HEK293 (cell line): Measurements from ENCODE around the gene ARHGAP21.

Source experiments
- CTCF ChIA-PET: fragments of 350-600 bp; formaldehyde crosslinking; extraction: SDS; loops from one replicate; lab custom pipeline; 2021; ENCODE audit warnings: antibody characterized with exemption; lab: Yijun Ruan, JAX
- POLR2A ChIA-PET: fragments of 300-600 bp; formaldehyde crosslinking; extraction: SDS; loops from one replicate; lab custom pipeline; 2020; ENCODE audit warnings: antibody characterized with exemption, inconsistent platforms; lab: Yijun Ruan, JAX
- H3K27ac ChIP-seq: fragments of 200-500 bp; sonication (Bioruptor generic); 2 replicates; pipeline ENCODE4 v1.5.1; 2014; ENCODE audit warnings: low read depth, low read length, control low read depth, inconsistent platforms; ENCODE audit errors: extremely low read depth
- H3K36me3 ChIP-seq, 2 experiments: fragments of 200-500 bp in 1 of 2; sonication (Bioruptor generic) in 1 of 2; 1 replicate in 1 of 2; 2 replicates in 1 of 2; pipeline ENCODE4 v1.5.1; 2014 to 2017; ENCODE audit warnings: inconsistent platforms in 2 of 2, low read length in 2 of 2; ENCODE audit not compliant: control insufficient read depth in 2 of 2, insufficient read depth in 1 of 2
- H3K4me1 ChIP-seq: fragments of 200-500 bp; sonication (Bioruptor generic); 2 replicates; pipeline ENCODE4 v1.5.1; 2014; ENCODE audit warnings: mild to moderate bottlenecking, low read length, inconsistent platforms; ENCODE audit not compliant: control insufficient read depth, insufficient read depth
- H3K4me3 ChIP-seq: 2 replicates; pipeline ENCODE4 v1.5.1; 2011; ENCODE audit warnings: low read depth, mild to moderate bottlenecking, control low read depth, low read length, moderate library complexity
- H3K9me3 ChIP-seq: fragments of 200-500 bp; sonication (Bioruptor generic); 2 replicates; pipeline ENCODE4 v1.5.1; 2014; ENCODE audit warnings: low read depth, low read length, inconsistent platforms; ENCODE audit not compliant: control insufficient read depth, insufficient read depth
- HIC1 ChIP-seq: fragments of 450-650 bp; formaldehyde crosslinking; IDR thresholded peaks from 2 replicates; pipeline ENCODE4 v1.5.1; 2016; ENCODE audit warnings: missing biosample characterization, missing genetic modification characterization
- PRDM10 ChIP-seq: fragments of 450-650 bp; formaldehyde crosslinking; IDR thresholded peaks from 2 replicates; pipeline ENCODE4 v1.5.1; 2016; ENCODE audit warnings: missing biosample characterization, missing genetic modification characterization
- PRDM4 ChIP-seq: fragments of 450-650 bp; formaldehyde crosslinking; IDR thresholded peaks from 2 replicates; pipeline ENCODE4 v1.5.1; 2017; ENCODE audit warnings: missing biosample characterization, missing genetic modification characterization
- PRDM6 ChIP-seq: fragments of 450-650 bp; formaldehyde crosslinking; IDR thresholded peaks from 2 replicates; pipeline ENCODE4 v1.5.1; 2017; ENCODE audit warnings: missing biosample characterization, missing genetic modification characterization
- TRIM28 ChIP-seq: IDR thresholded peaks from 2 replicates; pipeline ENCODE4 v1.6.1; 2011; ENCODE audit warnings: low read length, control low read depth, borderline replicate concordance
- ZBTB6 ChIP-seq: fragments of 450-650 bp; formaldehyde crosslinking; IDR thresholded peaks from 2 replicates; pipeline ENCODE4 v1.5.1; 2017; ENCODE audit warnings: missing biosample characterization, missing genetic modification characterization
- ZBTB7A ChIP-seq: fragments of 450-650 bp; formaldehyde crosslinking; IDR thresholded peaks from 2 replicates; pipeline ENCODE4 v1.5.1; 2016; ENCODE audit warnings: low read depth, missing biosample characterization, missing genetic modification characterization
- ZFP69B ChIP-seq: fragments of 450-650 bp; formaldehyde crosslinking; IDR thresholded peaks from 2 replicates; pipeline ENCODE4 v1.5.1; 2016; ENCODE audit warnings: missing biosample characterization, missing genetic modification characterization
- ZNF16 ChIP-seq: fragments of 450-650 bp; formaldehyde crosslinking; IDR thresholded peaks from 2 replicates; pipeline ENCODE4 v1.5.1; 2016; ENCODE audit warnings: low read depth, missing biosample characterization, missing genetic modification characterization
- ZNF350 ChIP-seq: fragments of 450-650 bp; formaldehyde crosslinking; IDR thresholded peaks from 2 replicates; pipeline ENCODE4 v1.5.0; 2017; ENCODE audit warnings: missing biosample characterization, mild to moderate bottlenecking, missing genetic modification characterization
- ZNF354C ChIP-seq: fragments of 450-650 bp; formaldehyde crosslinking; IDR thresholded peaks from 2 replicates; pipeline ENCODE4 v1.5.1; 2016; ENCODE audit warnings: missing biosample characterization, missing genetic modification characterization, low read depth, borderline replicate concordance
- ZNF433 ChIP-seq: fragments of 450-650 bp; formaldehyde crosslinking; IDR thresholded peaks from 2 replicates; pipeline ENCODE4 v1.5.1; 2016; ENCODE audit warnings: missing biosample characterization, missing genetic modification characterization, low read depth
- ZNF518A ChIP-seq: fragments of 450-650 bp; formaldehyde crosslinking; conservative IDR thresholded peaks from 2 replicates; pipeline ENCODE4 v1.5.1; 2016; ENCODE audit warnings: low read depth, missing biosample characterization, missing genetic modification characterization
- ZNF830 ChIP-seq: fragments of 450-650 bp; IDR thresholded peaks from 2 replicates; pipeline ENCODE4 v1.5.0; 2018; ENCODE audit warnings: missing biosample characterization, missing genetic modification characterization, low read depth, mild to moderate bottlenecking, moderate library complexity

The ARHGAP21 gene

GRCh38 chr10:24650669-24651391 is 72.9 kb downstream of the ARHGAP21 start (continued):
- TF ChIP-seq HIC1 (tag by site-specific recombination), result no peak
- no peak for TF ChIP-seq ZNF518A
- TF ChIP-seq PRDM4 (tag by site-specific recombination), result no peak
- TF ChIP-seq TRIM28, result no peak
- no peak for TF ChIP-seq ZNF354C
- no peak for TF ChIP-seq ZBTB6
- TF ChIP-seq ZFP69B (tag by site-specific recombination), result no peak
- no peak for TF ChIP-seq ZNF16 (tag by site-specific recombination)

- no peak overlapping the region for H3K4me3 ChIP-seq
- H3K27ac ChIP-seq, result no peak overlapping the region
- H3K36me3 ChIP-seq, result no peaks in the 10 kb centered on the region
- CTCF ChIA-PET, result interaction anchor here (2.1 to 2.2 kb wide), 2 partner anchors 28 to 436 kb away, joined by 7 to 9 read pairs; no protein-coding TSS in a partner anchor
- POLR2A ChIA-PET, result no interaction called here
- TF ChIP-seq PRDM10 (tag by site-specific recombination), result no peak
- TF ChIP-seq ZNF350 (tag by site-specific recombination), result no peak
- TF ChIP-seq ZNF433 (tag by site-specific recombination), result no peak
- no peak for TF ChIP-seq ZBTB7A (tag by site-specific recombination)
- 0 out of 2 replicates have a peak, but pooled peaks have one; percentile 21 for TF ChIP-seq PRDM6 (tag by site-specific recombination)
- TF ChIP-seq ZNF830, result no peak
- no peaks in the 10 kb centered on the region for H3K9me3 ChIP-seq
- no peaks in the 10 kb centered on the region; the same call in 1 of the 2 replicates for H3K4me1 ChIP-seq
Measured at GRCh38 chr10:24645784-24646183, 77.9 kb downstream of the ARHGAP21 start.
